HPDE6-E6E7 (cell line): ENCODE data around the gene SIL1.
"Not testable (repeated sequence)": the region's sequence is repeated elsewhere in the genome, so short reads cannot be mapped to it uniquely, and the experiment has no call there.

Source experiments
- DNase-seq: peaks from one replicate; pipeline ENCODE4 v3.0.0; 2011; ENCODE audit warnings: missing footprints; ENCODE audit errors: extremely low spot score

The SIL1 gene

GRCh38 chr5:139197710-139198669 lies at the start of gene SIL1:
SIL1 (minus strand) TSS chr5:139198368; CDS start chr5:139127843, 70,525 bp downstream.
- DNase-seq = peak; percentile 93

- DNase-seq = peak; percentile 38
Observed at GRCh38 chr5:139246394-139246793, 48.2 kb upstream of the SIL1 start.

- DNase-seq = no peak
Observed at GRCh38 chr5:139245637-139246339, 47.6 kb upstream of the SIL1 start.

GRCh38 chr5:139243425-139243970 lies 45.3 kb upstream of the SIL1 start:
- DNase-seq = no peak

- no peak for DNase-seq
Observed at GRCh38 chr5:139241139-139241538, 43.0 kb upstream of the SIL1 start.

- no peak for DNase-seq
Observed at GRCh38 chr5:139236479-139236878, 38.3 kb upstream of the SIL1 start.

- DNase-seq = peak; percentile 79
Observed at GRCh38 chr5:139232147-139232724, 34.1 kb upstream of the SIL1 start.

GRCh38 chr5:139228201-139228803 lies 30.1 kb upstream of the SIL1 start:
- DNase-seq = no peak

- no peak for DNase-seq
Observed at GRCh38 chr5:139226131-139226530, 28.0 kb upstream of the SIL1 start.

- DNase-seq = no peak
Observed at GRCh38 chr5:139223481-139223880, 25.3 kb upstream of the SIL1 start.

- no peak for DNase-seq
Observed at GRCh38 chr5:139222346-139222745, 24.2 kb upstream of the SIL1 start.

- not testable (repeated sequence) for DNase-seq
Observed at GRCh38 chr5:139218038-139218437, 19.9 kb upstream of the SIL1 start.

- DNase-seq = no peak
Observed at GRCh38 chr5:139215107-139215975, 17.2 kb upstream of the SIL1 start.

GRCh38 chr5:139214646-139215045 lies 16.5 kb upstream of the SIL1 start:
- no peak for DNase-seq

GRCh38 chr5:139212906-139213305 lies 14.7 kb upstream of the SIL1 start:
- DNase-seq = no peak

- no peak for DNase-seq
Observed at GRCh38 chr5:139212486-139212885, 14.3 kb upstream of the SIL1 start.

GRCh38 chr5:139210585-139210984 lies 12.4 kb upstream of the SIL1 start:
- no peak for DNase-seq

GRCh38 chr5:139207297-139208000 lies 9.3 kb upstream of the SIL1 start:
- no peak for DNase-seq

GRCh38 chr5:139205586-139205985 lies 7.4 kb upstream of the SIL1 start:
- DNase-seq = no peak

GRCh38 chr5:139205124-139205523 lies 7.0 kb upstream of the SIL1 start:
- DNase-seq = no peak
